PC-3 (cell line): ENCODE data around the gene ADCY5.

Experiments
- CTCF ChIP-seq: fragments of 300-600 bp; sonication (generic); conservative IDR thresholded peaks from 2 replicates; pipeline ENCODE4 v1.5.1; 2017; ENCODE audit warnings: antibody characterized with exemption, low read depth, mild to moderate bottlenecking, low read length
- EZH2 ChIP-seq: fragments of 300-600 bp; sonication (generic); IDR thresholded peaks from one replicate; pipeline ENCODE4 v1.6.1; 2017; ENCODE audit warnings: antibody characterized with exemption, mild to moderate bottlenecking, low read length; ENCODE audit not compliant: unreplicated experiment
- EZH2phosphoT487 ChIP-seq: fragments of 300-600 bp; sonication (generic); IDR thresholded peaks from 2 replicates; pipeline ENCODE4 v1.6.1; 2018; ENCODE audit warnings: mild to moderate bottlenecking, antibody characterized with exemption, low read length, borderline replicate concordance

DNA sequence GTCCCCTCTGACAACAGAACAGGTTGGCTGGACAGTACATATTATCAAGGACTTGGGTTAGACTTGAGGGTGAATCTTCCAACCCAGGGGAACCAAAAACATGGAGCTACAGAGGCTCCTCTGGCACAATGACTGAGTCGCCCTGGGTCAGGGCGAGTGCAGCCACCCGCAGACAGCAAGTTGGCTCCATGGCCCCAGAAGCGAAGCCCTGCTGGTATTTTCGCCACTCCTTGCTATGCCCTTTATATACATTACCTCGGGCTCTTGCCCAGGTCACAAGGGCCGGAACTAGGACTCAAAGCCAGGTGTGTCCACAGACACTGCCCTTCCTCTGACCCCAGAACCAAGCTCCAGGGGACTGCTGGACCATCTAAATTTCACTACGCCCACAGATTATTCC is 64.6 kb downstream of the ADCY5 start:
- TF ChIP-seq CTCF (no peak), EZH2 (no peak), EZH2phosphoT487 (no peak)
